Neural progenitor cell (in vitro differentiated cells): ENCODE data around the gene CLPTM1. TPM values are rescaled to one million over a fixed set of nuclear protein-coding genes. Genes with fewer than 3 reads are reported as not detected.

ENCODE experiments used
- DNase-seq: peaks from one replicate; pipeline ENCODE4 v3.0.0-alpha.2; 2016; ENCODE audit warnings: low spot score
- H2AFZ ChIP-seq: fragments of 200-600 bp; sonication (generic); replicated peaks from 2 replicates; pipeline ENCODE4 v1.6.1; 2016; ENCODE audit warnings: antibody characterized with exemption
- H3F3A ChIP-seq: fragments of 200-600 bp; sonication (generic); 2 replicates; pipeline ENCODE4 v1.6.1; 2016; ENCODE audit warnings: antibody characterized with exemption, low read depth
- H3K27ac ChIP-seq: fragments of 200-600 bp; sonication (generic); 2 replicates; pipeline ENCODE4 v1.5.1; 2016; ENCODE audit warnings: mild to moderate bottlenecking
- H3K27me3 ChIP-seq: fragments of 200-600 bp; sonication (generic); 2 replicates; pipeline ENCODE4 v1.6.1; 2016; ENCODE audit warnings: mild to moderate bottlenecking, moderate library complexity
- H3K36me3 ChIP-seq: fragments of 200-600 bp; sonication (generic); 2 replicates; pipeline ENCODE4 v1.5.1; 2016
- H3K4me1 ChIP-seq: fragments of 200-600 bp; sonication (generic); 2 replicates; pipeline ENCODE4 v1.6.1; 2016; ENCODE audit warnings: mixed run types
- H3K4me2 ChIP-seq: fragments of 200-600 bp; sonication (generic); 2 replicates; pipeline ENCODE4 v1.6.1; 2016
- H3K4me3 ChIP-seq: fragments of 200-600 bp; sonication (generic); 2 replicates; pipeline ENCODE4 v1.5.1; 2016
- H3K79me2 ChIP-seq: fragments of 200-600 bp; sonication (generic); 2 replicates; pipeline ENCODE4 v1.6.1; 2016; ENCODE audit warnings: low read depth
- H3K9ac ChIP-seq: fragments of 200-600 bp; sonication (generic); 2 replicates; pipeline ENCODE4 v1.6.1; 2016
- H3K9me3 ChIP-seq: fragments of 200-600 bp; sonication (generic); 2 replicates; pipeline ENCODE4 v1.5.1; 2016; ENCODE audit warnings: low read depth
- H4K20me1 ChIP-seq: fragments of 200-600 bp; sonication (generic); 2 replicates; pipeline ENCODE4 v1.6.1; 2016; ENCODE audit warnings: low read depth
- H3K27ac Mint-ChIP-seq: 3 replicates; pipeline ENCODE4 v1.8.0; 2021; ENCODE audit warnings: mixed read lengths
- H3K27me3 Mint-ChIP-seq: 2 replicates; pipeline ENCODE4 v1.8.0; 2022; ENCODE audit warnings: low read depth, mild to moderate bottlenecking, inconsistent platforms, moderate library complexity, mixed read lengths; ENCODE audit not compliant: insufficient read depth
- H3K36me3 Mint-ChIP-seq: 3 replicates; pipeline ENCODE4 v1.8.0; 2021; ENCODE audit warnings: mixed read lengths
- H3K4me1 Mint-ChIP-seq: 3 replicates; pipeline ENCODE4 v1.8.0; 2021; ENCODE audit warnings: mixed read lengths
- H3K4me3 Mint-ChIP-seq: 3 replicates; pipeline ENCODE4 v1.8.0; 2021; ENCODE audit warnings: mild to moderate bottlenecking, moderate library complexity, mixed read lengths
- H3K9me3 Mint-ChIP-seq: 3 replicates; pipeline ENCODE4 v1.8.0; 2020; ENCODE audit warnings: mixed read lengths
- CTCF ChIP-seq: fragments of 200-600 bp; sonication (generic); IDR thresholded peaks from 2 replicates; pipeline ENCODE4 v1.5.1; 2017; ENCODE audit warnings: antibody characterized with exemption, mild to moderate bottlenecking
- EZH2 ChIP-seq: fragments of 200-600 bp; sonication (generic); IDR thresholded peaks from 2 replicates; pipeline ENCODE4 v1.6.1; 2017; ENCODE audit warnings: antibody characterized with exemption, mild to moderate bottlenecking, moderate library complexity
- EZH2phosphoT487 ChIP-seq: fragments of 200-600 bp; sonication (generic); IDR thresholded peaks from 2 replicates; pipeline ENCODE4 v1.6.1; 2017; ENCODE audit warnings: antibody characterized with exemption
- total RNA-seq: library from RNA; depleted of rRNA; stranded (reverse); fragments of >200 nt; gene quantifications from 2 replicates; pipeline ENCODE4 v1.2.3, GENCODE V29; 2015; ENCODE audit warnings: low replicate concordance

Gene CLPTM1
- total RNA-seq, 1 donor from 2014 or later, result 12.1 TPM

- Histone ChIP-seq H3F3A (no peaks in the 10 kb centered on the region), H3K4me2 (no peak overlapping the region), H3K4me3 (no peak overlapping the region), H3K27me3 (no peaks in the 10 kb centered on the region), H3K9ac (no peak overlapping the region), H4K20me1 (peaks cover 32% of the 10 kb centered on the region), H2AFZ (no peak overlapping the region), H3K27ac (no peak overlapping the region), H3K9me3 (no peaks in the 10 kb centered on the region), H3K36me3 (no peaks in the 10 kb centered on the region), H3K79me2 (peaks cover 40% of the 10 kb centered on the region), H3K4me1 (no peaks in the 10 kb centered on the region)
- no peak overlapping the region for H3K4me3 Mint-ChIP-seq
- DNase-seq, result no peak
- peaks cover 2% of the 10 kb centered on the region for H3K27me3 Mint-ChIP-seq
- TF ChIP-seq EZH2, result no peak
- no peak for TF ChIP-seq EZH2phosphoT487
- TF ChIP-seq CTCF, result no peak
- H3K36me3 Mint-ChIP-seq, result peaks cover 14% of the 10 kb centered on the region
- no peaks in the 10 kb centered on the region for H3K9me3 Mint-ChIP-seq
- peaks cover 7% of the 10 kb centered on the region for H3K4me1 Mint-ChIP-seq
- no peak overlapping the region for H3K27ac Mint-ChIP-seq
Measured at GRCh38 chr19:44961821-44962220, 6.6 kb downstream of the CLPTM1 start.

- Mint-ChIP-seq H3K4me3 (no peak overlapping the region), H3K4me1 (no peaks in the 10 kb centered on the region), H3K27ac (no peak overlapping the region), H3K27me3 (peaks cover 2% of the 10 kb centered on the region), H3K36me3 (peaks cover 13% of the 10 kb centered on the region), H3K9me3 (no peaks in the 10 kb centered on the region)
- H3K4me3 ChIP-seq, result no peak overlapping the region
- no peaks in the 10 kb centered on the region for H3K4me1 ChIP-seq
- DNase-seq, result no peak
- no peak for TF ChIP-seq EZH2
- TF ChIP-seq CTCF, result no peak
- TF ChIP-seq EZH2phosphoT487, result no peak
- H3K27ac ChIP-seq, result no peak overlapping the region
- no peaks in the 10 kb centered on the region for H3K27me3 ChIP-seq
- H3K9ac ChIP-seq, result no peak overlapping the region
- H3K79me2 ChIP-seq, result no peaks in the 10 kb centered on the region
- no peak overlapping the region for H3K4me2 ChIP-seq
- H3F3A ChIP-seq, result no peaks in the 10 kb centered on the region
- H3K36me3 ChIP-seq, result no peaks in the 10 kb centered on the region
- H4K20me1 ChIP-seq, result no peaks in the 10 kb centered on the region
- no peaks in the 10 kb centered on the region for H3K9me3 ChIP-seq
- no peak overlapping the region for H2AFZ ChIP-seq
Measured at GRCh38 chr19:44968118-44968517, 12.9 kb downstream of the CLPTM1 start.

GRCh38 chr19:44968670-44969069 lies 13.5 kb downstream of the CLPTM1 start:
- no peak for DNase-seq
- H3K36me3 Mint-ChIP-seq, result peaks cover 15% of the 10 kb centered on the region
- peaks cover 2% of the 10 kb centered on the region for H3K27me3 Mint-ChIP-seq
- Histone ChIP-seq H3K79me2 (no peaks in the 10 kb centered on the region), H3F3A (no peaks in the 10 kb centered on the region), H2AFZ (no peak overlapping the region), H3K36me3 (no peaks in the 10 kb centered on the region), H3K9me3 (no peaks in the 10 kb centered on the region), H3K4me2 (no peak overlapping the region), H3K27ac (no peak overlapping the region), H3K27me3 (no peaks in the 10 kb centered on the region), H4K20me1 (no peaks in the 10 kb centered on the region), H3K4me3 (no peak overlapping the region), H3K9ac (no peak overlapping the region), H3K4me1 (no peaks in the 10 kb centered on the region)
- no peak overlapping the region for H3K27ac Mint-ChIP-seq
- TF ChIP-seq CTCF (no peak), EZH2phosphoT487 (no peak), EZH2 (no peak)
- H3K4me3 Mint-ChIP-seq, result no peak overlapping the region
- no peaks in the 10 kb centered on the region for H3K4me1 Mint-ChIP-seq
- H3K9me3 Mint-ChIP-seq, result no peaks in the 10 kb centered on the region
